Measurements from ENCODE around the gene COA4. TPM values are rescaled to one million over a fixed set of nuclear protein-coding genes. Genes with fewer than 3 reads are reported as not detected.

Gene COA4
- total and polyA plus RNA-seq, 4 donors = 37.6 to 94.2 (median 76.2) TPM

DNA sequence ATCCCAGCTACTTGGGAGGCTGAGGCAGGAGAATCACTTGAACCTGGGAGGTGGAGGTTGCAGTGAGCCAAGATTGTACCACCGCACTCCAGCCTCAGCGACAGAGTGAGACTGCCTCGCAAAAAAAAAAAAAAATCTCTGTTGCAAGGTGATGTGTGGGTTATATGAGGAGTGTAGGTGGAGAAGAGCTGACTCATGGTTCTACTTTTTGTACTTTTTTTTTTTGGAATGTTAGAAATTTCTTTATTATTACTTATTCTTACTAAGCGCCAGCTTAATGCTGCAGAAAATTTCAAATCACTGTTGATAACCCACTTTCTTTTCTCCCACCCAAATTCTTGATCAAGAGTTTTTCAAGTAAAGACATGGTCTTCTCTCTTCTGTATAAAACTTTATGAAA lies 44.5 kb upstream of the COA4 start:
- no peak for DNase-seq (ENCODE audit: low spot score)
- no peak overlapping the region for H3K4me3 ChIP-seq (ENCODE audit: low read depth in 1 of 3, low read length in 3 of 3)
- H3K27ac ChIP-seq (ENCODE audit: low read depth in 1 of 2, low read length in 2 of 2) = no peak overlapping the region
- H3K36me3 ChIP-seq (ENCODE audit: control insufficient read depth in 4 of 4, insufficient read depth in 3 of 4, low read depth in 1 of 4, low read length in 3 of 4) = peaks cover 3 to 44% (median 27%) of the 10 kb centered on the region in 4 donors
- no peaks in the 10 kb centered on the region for H3K27me3 ChIP-seq (ENCODE audit: control insufficient read depth in 4 of 4, insufficient read depth in 4 of 4, low read length in 3 of 4)
- H3K9me3 ChIP-seq (ENCODE audit: control insufficient read depth in 4 of 4, low read length in 3 of 4) = no peaks in the 10 kb centered on the region
- no peak for TF ChIP-seq HNF4A (conservative IDR thresholded peaks at IDR 0.05)
- TF ChIP-seq, protein P1, sequence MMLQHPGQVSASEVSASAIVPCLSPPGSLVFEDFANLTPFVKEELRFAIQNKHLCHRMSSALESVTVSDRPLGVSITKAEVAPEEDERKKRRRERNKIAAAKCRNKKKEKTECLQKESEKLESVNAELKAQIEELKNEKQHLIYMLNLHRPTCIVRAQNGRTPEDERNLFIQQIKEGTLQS (IDR thresholded peaks at IDR 0.05) = no peak
- no peak for TF ChIP-seq SP1 (IDR thresholded peaks at IDR 0.05)
- TF ChIP-seq, protein P2, sequence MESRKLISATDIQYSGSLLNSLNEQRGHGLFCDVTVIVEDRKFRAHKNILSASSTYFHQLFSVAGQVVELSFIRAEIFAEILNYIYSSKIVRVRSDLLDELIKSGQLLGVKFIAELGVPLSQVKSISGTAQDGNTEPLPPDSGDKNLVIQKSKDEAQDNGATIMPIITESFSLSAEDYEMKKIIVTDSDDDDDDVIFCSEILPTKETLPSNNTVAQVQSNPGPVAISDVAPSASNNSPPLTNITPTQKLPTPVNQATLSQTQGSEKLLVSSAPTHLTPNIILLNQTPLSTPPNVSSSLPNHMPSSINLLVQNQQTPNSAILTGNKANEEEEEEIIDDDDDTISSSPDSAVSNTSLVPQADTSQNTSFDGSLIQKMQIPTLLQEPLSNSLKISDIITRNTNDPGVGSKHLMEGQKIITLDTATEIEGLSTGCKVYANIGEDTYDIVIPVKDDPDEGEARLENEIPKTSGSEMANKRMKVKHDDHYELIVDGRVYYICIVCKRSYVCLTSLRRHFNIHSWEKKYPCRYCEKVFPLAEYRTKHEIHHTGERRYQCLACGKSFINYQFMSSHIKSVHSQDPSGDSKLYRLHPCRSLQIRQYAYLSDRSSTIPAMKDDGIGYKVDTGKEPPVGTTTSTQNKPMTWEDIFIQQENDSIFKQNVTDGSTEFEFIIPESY (IDR thresholded peaks at IDR 0.05) = no peak
- no peak for TF ChIP-seq TAF1 (conservative IDR thresholded peaks at IDR 0.05)
- TF ChIP-seq EGR1 (IDR thresholded peaks at IDR 0.05; ENCODE audit: low read depth in 2 of 2) = no peak
- TF ChIP-seq HNF4G (IDR thresholded peaks at IDR 0.05) = no peak
- no peak for TF ChIP-seq JUND (IDR thresholded peaks at IDR 0.05)
- TF ChIP-seq CTCF (IDR thresholded peaks at IDR 0.05; ENCODE audit: low read depth, low read length, missing input control) = no peak
- no peak for TF ChIP-seq FOXA2 (IDR thresholded peaks at IDR 0.05)
- TF ChIP-seq RAD21 (IDR thresholded peaks at IDR 0.05) = no peak
- no peak for TF ChIP-seq FOXA1 (IDR thresholded peaks at IDR 0.05)
- TF ChIP-seq, protein P3, sequence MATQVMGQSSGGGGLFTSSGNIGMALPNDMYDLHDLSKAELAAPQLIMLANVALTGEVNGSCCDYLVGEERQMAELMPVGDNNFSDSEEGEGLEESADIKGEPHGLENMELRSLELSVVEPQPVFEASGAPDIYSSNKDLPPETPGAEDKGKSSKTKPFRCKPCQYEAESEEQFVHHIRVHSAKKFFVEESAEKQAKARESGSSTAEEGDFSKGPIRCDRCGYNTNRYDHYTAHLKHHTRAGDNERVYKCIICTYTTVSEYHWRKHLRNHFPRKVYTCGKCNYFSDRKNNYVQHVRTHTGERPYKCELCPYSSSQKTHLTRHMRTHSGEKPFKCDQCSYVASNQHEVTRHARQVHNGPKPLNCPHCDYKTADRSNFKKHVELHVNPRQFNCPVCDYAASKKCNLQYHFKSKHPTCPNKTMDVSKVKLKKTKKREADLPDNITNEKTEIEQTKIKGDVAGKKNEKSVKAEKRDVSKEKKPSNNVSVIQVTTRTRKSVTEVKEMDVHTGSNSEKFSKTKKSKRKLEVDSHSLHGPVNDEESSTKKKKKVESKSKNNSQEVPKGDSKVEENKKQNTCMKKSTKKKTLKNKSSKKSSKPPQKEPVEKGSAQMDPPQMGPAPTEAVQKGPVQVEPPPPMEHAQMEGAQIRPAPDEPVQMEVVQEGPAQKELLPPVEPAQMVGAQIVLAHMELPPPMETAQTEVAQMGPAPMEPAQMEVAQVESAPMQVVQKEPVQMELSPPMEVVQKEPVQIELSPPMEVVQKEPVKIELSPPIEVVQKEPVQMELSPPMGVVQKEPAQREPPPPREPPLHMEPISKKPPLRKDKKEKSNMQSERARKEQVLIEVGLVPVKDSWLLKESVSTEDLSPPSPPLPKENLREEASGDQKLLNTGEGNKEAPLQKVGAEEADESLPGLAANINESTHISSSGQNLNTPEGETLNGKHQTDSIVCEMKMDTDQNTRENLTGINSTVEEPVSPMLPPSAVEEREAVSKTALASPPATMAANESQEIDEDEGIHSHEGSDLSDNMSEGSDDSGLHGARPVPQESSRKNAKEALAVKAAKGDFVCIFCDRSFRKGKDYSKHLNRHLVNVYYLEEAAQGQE (IDR thresholded peaks at IDR 0.05) = no peak
- peaks cover 0 to under 1% (median 0%) of the 10 kb centered on the region in 4 donors for H3K4me1 ChIP-seq (ENCODE audit: control insufficient read depth in 4 of 4, insufficient read depth in 4 of 4, low read length in 3 of 4)
- H3K9ac ChIP-seq (ENCODE audit: low read depth in 1 of 2, low read length in 2 of 2) = no peak overlapping the region
- 97% methylated on average over 4 of the region's 4 CpGs for WGBS

DNA sequence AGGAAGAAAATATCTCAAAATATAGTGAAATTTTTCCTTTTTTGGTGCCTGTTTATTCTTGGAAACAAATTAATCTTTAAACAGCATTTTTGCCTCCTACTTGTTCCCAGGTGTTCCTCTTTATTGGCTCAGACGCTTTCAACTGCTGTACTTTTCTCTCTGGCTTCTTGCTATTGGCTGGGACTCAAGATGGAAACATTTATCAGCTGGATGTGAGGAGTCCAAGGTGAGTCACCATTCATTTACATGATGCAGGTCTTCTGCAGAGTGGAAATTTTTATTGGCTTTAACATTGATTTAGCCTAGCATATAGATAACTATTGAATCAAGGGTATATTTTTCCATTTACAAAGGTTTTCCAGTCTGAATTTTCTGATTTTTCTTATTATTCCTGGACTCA lies 39.8 kb upstream of the COA4 start:
- Histone ChIP-seq H3K27me3 (ENCODE audit: control insufficient read depth in 4 of 4, insufficient read depth in 4 of 4, low read length in 3 of 4) (no peaks in the 10 kb centered on the region), H3K9ac (ENCODE audit: low read depth in 1 of 2, low read length in 2 of 2) (no peak overlapping the region), H3K36me3 (ENCODE audit: control insufficient read depth in 4 of 4, insufficient read depth in 3 of 4, low read depth in 1 of 4, low read length in 3 of 4) (peaks cover 4 to 51% (median 33%) of the 10 kb centered on the region in 4 donors), H3K4me3 (ENCODE audit: low read depth in 1 of 3, low read length in 3 of 3) (no peak overlapping the region), H3K9me3 (ENCODE audit: control insufficient read depth in 4 of 4, low read length in 3 of 4) (no peaks in the 10 kb centered on the region), H3K4me1 (ENCODE audit: control insufficient read depth in 4 of 4, insufficient read depth in 4 of 4, low read length in 3 of 4) (peaks cover 0 to 6% (median 2%) of the 10 kb centered on the region in 4 donors), H3K27ac (ENCODE audit: low read depth in 1 of 2, low read length in 2 of 2) (no peak overlapping the region)
- 53% methylated on average over 1 of the region's 1 CpG for WGBS
- DNase-seq (ENCODE audit: low spot score) = no peak
- TF ChIP-seq TAF1 (conservative IDR thresholded peaks at IDR 0.05) = no peak
- TF ChIP-seq RAD21 (IDR thresholded peaks at IDR 0.05) = no peak
- TF ChIP-seq, protein P1 (IDR thresholded peaks at IDR 0.05) = no peak
- TF ChIP-seq, protein P2 (IDR thresholded peaks at IDR 0.05) = no peak
- no peak for TF ChIP-seq YY1 (IDR thresholded peaks at IDR 0.05)
- TF ChIP-seq MAX (IDR thresholded peaks at IDR 0.05) = no peak
- no peak for TF ChIP-seq CTCF (IDR thresholded peaks at IDR 0.05; ENCODE audit: low read depth, low read length, missing input control)
